ENCODE data around the gene CAMTA1.

Gene CAMTA1

GRCh38 chr1:6962478-6962995 is 177.3 kb downstream of the CAMTA1 start:
- Histone ChIP-seq H3K27ac (ENCODE audit: low read depth, low read length) (no peak overlapping the region), H3K4me2 (ENCODE audit: low read depth, low read length, poor library complexity, severe bottlenecking) (no peak overlapping the region), H3K27me3 (ENCODE audit: low read length) (no peaks in the 10 kb centered on the region), H3K9me3 (ENCODE audit: insufficient read depth, low read length) (no peaks in the 10 kb centered on the region), H3K79me2 (ENCODE audit: insufficient read depth, low read length) (no peaks in the 10 kb centered on the region), H3K4me3 (ENCODE audit: insufficient read depth, low read length, poor library complexity, severe bottlenecking) (no peak overlapping the region), H2AFZ (ENCODE audit: low read depth, low read length, severe bottlenecking) (no peak overlapping the region), H3K9ac (ENCODE audit: low read length) (no peak overlapping the region), H3K9me2 (replicated peaks; ENCODE audit: insufficient read depth, low read length) (no peaks in the 10 kb centered on the region), H3F3A (ENCODE audit: insufficient read depth) (no peaks in the 10 kb centered on the region), H3K36me3 (ENCODE audit: low read length) (no peaks in the 10 kb centered on the region), H4K20me1 (ENCODE audit: low read depth, low read length) (no peaks in the 10 kb centered on the region)
- TF ChIP-seq EZH2phosphoT487 (conservative IDR thresholded peaks at IDR 0.05; ENCODE audit: low read length): no peak
- TF ChIP-seq CTCF (IDR thresholded peaks at IDR 0.05; ENCODE audit: insufficient read depth, low read length, poor library complexity, severe bottlenecking): no peak

DNA sequence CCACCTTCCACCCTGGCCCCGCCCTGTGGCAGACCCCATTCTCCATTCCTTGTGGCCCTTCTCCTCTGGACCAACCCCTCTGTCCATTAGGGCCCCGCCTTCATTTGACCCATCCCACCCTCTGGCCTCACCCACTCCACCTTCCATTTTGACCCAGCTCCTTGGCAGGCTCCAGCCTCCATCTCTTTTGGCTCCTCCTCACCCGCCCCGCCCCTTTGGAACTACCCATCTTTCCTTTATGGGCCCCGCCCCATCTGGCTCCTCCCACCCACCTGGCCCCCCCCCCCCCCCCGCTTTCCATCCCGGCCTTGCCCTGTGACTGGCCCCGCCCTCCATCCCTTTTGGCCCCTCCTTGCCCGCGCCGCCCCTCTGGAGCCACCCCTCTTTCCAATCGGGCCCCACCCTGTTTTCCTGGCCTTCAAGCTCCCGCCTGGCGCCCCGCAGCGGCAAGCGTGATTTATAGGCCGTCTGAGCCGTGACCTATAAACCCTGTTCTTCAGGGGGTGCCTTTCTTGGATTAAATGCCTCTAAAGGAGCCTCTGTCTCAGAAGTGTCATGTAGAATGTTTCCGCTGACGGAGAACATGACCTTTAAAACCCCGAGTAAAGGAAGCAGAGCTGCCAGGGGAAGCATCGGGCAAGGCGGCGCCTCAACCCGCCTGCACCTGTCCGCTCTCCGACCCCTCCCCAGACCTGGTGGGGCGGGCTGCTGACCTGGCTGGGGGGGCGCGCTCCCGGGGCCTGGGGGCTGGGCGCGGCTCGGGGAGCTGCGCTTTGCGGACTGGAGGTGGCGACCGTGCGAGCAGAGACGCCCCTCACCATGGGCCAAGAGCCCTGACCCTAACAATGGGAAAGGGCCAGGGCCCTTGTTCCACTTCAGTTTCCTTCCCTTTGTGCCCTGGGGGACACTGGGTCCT is 178.0 kb downstream of the CAMTA1 start:
- Histone ChIP-seq H2AFZ (ENCODE audit: low read depth, low read length, severe bottlenecking) (no peak overlapping the region), H3K4me2 (ENCODE audit: low read depth, low read length, poor library complexity, severe bottlenecking) (no peak overlapping the region), H3K4me3 (ENCODE audit: insufficient read depth, low read length, poor library complexity, severe bottlenecking) (no peak overlapping the region), H4K20me1 (ENCODE audit: low read depth, low read length) (no peaks in the 10 kb centered on the region), H3F3A (ENCODE audit: insufficient read depth) (no peaks in the 10 kb centered on the region), H3K27me3 (ENCODE audit: low read length) (no peaks in the 10 kb centered on the region), H3K36me3 (ENCODE audit: low read length) (no peaks in the 10 kb centered on the region), H3K9me2 (replicated peaks; ENCODE audit: insufficient read depth, low read length) (no peaks in the 10 kb centered on the region), H3K27ac (ENCODE audit: low read depth, low read length) (no peak overlapping the region), H3K79me2 (ENCODE audit: insufficient read depth, low read length) (no peaks in the 10 kb centered on the region), H3K9ac (ENCODE audit: low read length) (no peak overlapping the region), H3K9me3 (ENCODE audit: insufficient read depth, low read length) (no peaks in the 10 kb centered on the region)
- no peak for TF ChIP-seq CTCF (IDR thresholded peaks at IDR 0.05; ENCODE audit: insufficient read depth, low read length, poor library complexity, severe bottlenecking)
- TF ChIP-seq EZH2phosphoT487 (conservative IDR thresholded peaks at IDR 0.05; ENCODE audit: low read length): no peak

- Histone ChIP-seq H2AFZ (ENCODE audit: low read depth, low read length, severe bottlenecking) (no peak overlapping the region), H3F3A (ENCODE audit: insufficient read depth) (no peaks in the 10 kb centered on the region), H3K9ac (ENCODE audit: low read length) (no peak overlapping the region), H3K9me3 (ENCODE audit: insufficient read depth, low read length) (no peaks in the 10 kb centered on the region), H3K36me3 (ENCODE audit: low read length) (no peaks in the 10 kb centered on the region), H3K27me3 (ENCODE audit: low read length) (no peaks in the 10 kb centered on the region), H4K20me1 (ENCODE audit: low read depth, low read length) (no peaks in the 10 kb centered on the region), H3K27ac (ENCODE audit: low read depth, low read length) (no peak overlapping the region), H3K79me2 (ENCODE audit: insufficient read depth, low read length) (no peaks in the 10 kb centered on the region), H3K4me2 (ENCODE audit: low read depth, low read length, poor library complexity, severe bottlenecking) (no peak overlapping the region), H3K9me2 (replicated peaks; ENCODE audit: insufficient read depth, low read length) (no peaks in the 10 kb centered on the region), H3K4me3 (ENCODE audit: insufficient read depth, low read length, poor library complexity, severe bottlenecking) (no peak overlapping the region)
- TF ChIP-seq CTCF (IDR thresholded peaks at IDR 0.05; ENCODE audit: insufficient read depth, low read length, poor library complexity, severe bottlenecking) (no peak), EZH2phosphoT487 (conservative IDR thresholded peaks at IDR 0.05; ENCODE audit: low read length) (no peak)
Observed at GRCh38 chr1:6963912-6964307, 178.7 kb downstream of the CAMTA1 start.

Measured in SU-DHL-6 (cell line).